Colonic mucosa (tissue), 4 donors: Measurements from ENCODE around the gene TMEM164. TPM values are rescaled to one million over a fixed set of nuclear protein-coding genes. Genes with fewer than 3 reads are reported as not detected.

Experiments used
- DNase-seq: peaks from one replicate; pipeline ENCODE4 v3.0.0-alpha.2; 2020
- H3K27ac ChIP-seq: fragments of 200-600 bp; one replicate; pipeline ENCODE4 v1.8.0; 2021
- H3K27me3 ChIP-seq: fragments of 200-600 bp; one replicate; pipeline ENCODE4 v1.8.0; 2021
- H3K36me3 ChIP-seq: fragments of 200-600 bp; one replicate; pipeline ENCODE4 v1.8.0; 2021
- H3K4me1 ChIP-seq: fragments of 200-600 bp; one replicate; pipeline ENCODE4 v1.8.0; 2021; ENCODE audit warnings: mild to moderate bottlenecking
- H3K4me3 ChIP-seq: fragments of 200-600 bp; one replicate; pipeline ENCODE4 v1.8.0; 2021
- H3K9ac ChIP-seq, 2 donors: one replicate each; pipeline ENCODE4 v1.7.0; 2013; ENCODE audit warnings: control low read depth in 2 of 2, low read depth in 2 of 2, low read length in 2 of 2
- H3K9me3 ChIP-seq: fragments of 200-600 bp; one replicate; pipeline ENCODE4 v1.8.0; 2021
- intact Hi-C: fragments of 100-400 bp; cut with DNase I; formaldehyde crosslinking; loops from one replicate; pipeline ENCODE4 v1.14.1; 2022
- total RNA-seq, 2 donors: library from RNA; stranded (reverse); fragmentation: NEBNext Ultra II Directional in 1 of 2; extraction: Animal tissue kit (Norgen Biotek cat#: 25700) in 1 of 2; gene quantifications; one replicate each; pipeline ENCODE4 v1.2.1, GENCODE V29; 2021
- TF ChIP-seq, protein P1 (sequence below): fragments of 200-600 bp; IDR thresholded peaks from one replicate; pipeline ENCODE4 v1.8.0; 2022; ENCODE audit warnings: antibody characterized with exemption, mild to moderate bottlenecking
- donor health status: healthy.
- donor health status: DM: no; HTN: no; CAD: no.
- donor health status: DM: no; HTN: no; CAD: no.

TMEM164 gene
- total RNA-seq, 2 donors from 2014 or later: 57.3 to 73.1 TPM

DNA sequence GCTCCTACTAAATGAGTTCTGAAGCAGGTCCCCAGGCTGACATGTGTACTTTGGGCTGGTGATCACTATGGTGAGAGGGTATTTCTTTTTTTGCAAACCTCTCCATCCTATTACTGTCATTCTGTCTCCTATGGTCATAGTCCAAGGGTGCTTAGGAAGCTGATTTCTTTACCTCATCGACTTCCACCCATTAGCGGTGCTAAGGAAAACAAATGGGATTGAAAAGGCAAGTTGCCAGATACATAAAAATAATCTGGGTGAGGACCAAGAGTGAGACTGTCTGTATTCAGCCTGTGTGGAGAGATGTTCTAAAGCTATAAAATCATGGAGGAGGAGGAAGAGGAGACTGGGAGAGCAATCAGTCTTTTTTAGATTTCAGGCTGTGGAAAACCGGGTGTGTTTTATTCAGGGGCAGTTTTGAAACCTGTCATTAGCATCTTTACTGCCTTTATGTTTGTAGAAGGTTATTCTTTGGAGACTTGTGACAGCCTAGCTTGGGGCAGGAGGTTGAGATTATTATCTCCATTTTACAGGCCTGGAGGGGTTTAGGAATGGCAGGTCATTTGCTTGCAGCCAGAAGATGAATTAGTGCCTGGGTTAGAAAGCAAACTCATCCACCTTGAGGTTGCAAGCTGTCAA, 1.9 kb downstream of the TMEM164 start:
- H3K9me3 ChIP-seq: no peaks in the 10 kb centered on the region
- TF ChIP-seq, protein P1, sequence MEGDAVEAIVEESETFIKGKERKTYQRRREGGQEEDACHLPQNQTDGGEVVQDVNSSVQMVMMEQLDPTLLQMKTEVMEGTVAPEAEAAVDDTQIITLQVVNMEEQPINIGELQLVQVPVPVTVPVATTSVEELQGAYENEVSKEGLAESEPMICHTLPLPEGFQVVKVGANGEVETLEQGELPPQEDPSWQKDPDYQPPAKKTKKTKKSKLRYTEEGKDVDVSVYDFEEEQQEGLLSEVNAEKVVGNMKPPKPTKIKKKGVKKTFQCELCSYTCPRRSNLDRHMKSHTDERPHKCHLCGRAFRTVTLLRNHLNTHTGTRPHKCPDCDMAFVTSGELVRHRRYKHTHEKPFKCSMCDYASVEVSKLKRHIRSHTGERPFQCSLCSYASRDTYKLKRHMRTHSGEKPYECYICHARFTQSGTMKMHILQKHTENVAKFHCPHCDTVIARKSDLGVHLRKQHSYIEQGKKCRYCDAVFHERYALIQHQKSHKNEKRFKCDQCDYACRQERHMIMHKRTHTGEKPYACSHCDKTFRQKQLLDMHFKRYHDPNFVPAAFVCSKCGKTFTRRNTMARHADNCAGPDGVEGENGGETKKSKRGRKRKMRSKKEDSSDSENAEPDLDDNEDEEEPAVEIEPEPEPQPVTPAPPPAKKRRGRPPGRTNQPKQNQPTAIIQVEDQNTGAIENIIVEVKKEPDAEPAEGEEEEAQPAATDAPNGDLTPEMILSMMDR: no peak
- no peaks in the 10 kb centered on the region for H3K4me1 ChIP-seq
- intact Hi-C loops: no loop called here
- no peak for DNase-seq
- H3K36me3 ChIP-seq: no peaks in the 10 kb centered on the region
- no peak overlapping the region for H3K4me3 ChIP-seq
- H3K27me3 ChIP-seq: no peaks in the 10 kb centered on the region
- H3K9ac ChIP-seq: peak overlapping the region in 1 of 2 donors; percentile 56
- peak overlapping the region; percentile 16 for H3K27ac ChIP-seq

DNA sequence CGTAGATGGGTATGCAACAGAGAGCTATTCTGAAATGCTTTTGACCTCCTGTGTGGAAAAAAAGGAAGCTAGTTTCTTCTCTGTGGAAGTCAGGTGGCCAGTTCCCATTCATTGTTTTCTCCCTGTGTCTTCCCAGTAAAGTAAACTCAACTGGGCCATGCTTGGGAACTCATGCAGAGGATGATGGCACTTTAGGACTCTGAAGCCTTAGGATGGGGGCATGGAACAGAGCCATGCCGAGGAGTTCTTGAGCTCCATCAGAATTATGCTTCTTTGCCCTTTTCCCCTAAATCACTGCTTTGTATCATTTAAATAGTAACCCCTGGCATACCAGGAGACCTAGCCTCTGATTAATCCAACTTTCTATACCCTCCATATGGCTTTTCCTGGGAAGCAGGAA, 3.2 kb downstream of the TMEM164 start:
- no peak for DNase-seq
- H3K36me3 ChIP-seq: no peaks in the 10 kb centered on the region
- TF ChIP-seq, protein P1: no peak
- no peak overlapping the region for H3K4me3 ChIP-seq
- H3K27ac ChIP-seq: no peak overlapping the region
- H3K9ac ChIP-seq: no peak overlapping the region
- H3K9me3 ChIP-seq: no peaks in the 10 kb centered on the region
- H3K4me1 ChIP-seq: no peaks in the 10 kb centered on the region
- intact Hi-C loops: no loop called here
- H3K27me3 ChIP-seq: no peaks in the 10 kb centered on the region

- Histone ChIP-seq H3K9ac (no peak overlapping the region), H3K36me3 (no peaks in the 10 kb centered on the region), H3K9me3 (no peaks in the 10 kb centered on the region), H3K27me3 (no peaks in the 10 kb centered on the region), H3K27ac (no peak overlapping the region), H3K4me3 (no peak overlapping the region), H3K4me1 (no peaks in the 10 kb centered on the region)
- TF ChIP-seq, protein P1: no peak
- intact Hi-C loops: no loop called here
- no peak for DNase-seq
Observed at GRCh38 chrX:110006821-110007375, 4.0 kb downstream of the TMEM164 start.

DNA sequence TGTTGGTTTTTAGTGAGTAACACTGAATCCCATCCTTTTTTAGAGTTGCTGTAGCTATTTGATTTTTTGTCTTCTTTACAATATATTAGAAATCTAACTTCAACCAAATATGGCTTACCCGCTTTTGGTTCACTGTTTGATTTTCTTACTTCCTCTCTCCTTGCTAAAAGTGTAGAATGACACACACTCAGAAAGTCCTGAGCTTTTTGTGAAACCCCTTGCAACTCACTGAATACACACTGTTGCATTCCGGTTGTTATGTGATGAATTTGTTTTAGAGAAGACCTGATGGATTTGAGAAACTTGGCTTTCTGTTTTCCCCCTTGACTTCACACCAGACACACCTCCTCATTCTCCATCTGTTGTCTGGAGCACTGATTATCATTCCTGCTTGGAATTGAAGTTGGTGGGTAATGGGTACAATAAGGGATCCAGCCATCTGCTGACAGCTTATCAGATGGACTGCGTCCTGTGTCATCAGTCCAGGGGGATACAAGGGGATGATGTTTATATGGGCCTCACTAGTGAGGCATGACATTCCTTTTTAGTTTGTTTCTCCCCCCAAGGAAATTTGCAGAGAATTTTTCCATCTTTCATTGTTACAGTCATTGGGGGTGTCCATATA, 5.2 kb downstream of the TMEM164 start:
- H3K36me3 ChIP-seq: no peaks in the 10 kb centered on the region
- no peaks in the 10 kb centered on the region for H3K27me3 ChIP-seq
- H3K4me3 ChIP-seq: no peak overlapping the region
- DNase-seq: no peak
- TF ChIP-seq, protein P1: no peak
- intact Hi-C loops: no loop called here
- H3K27ac ChIP-seq: no peak overlapping the region
- H3K4me1 ChIP-seq: no peaks in the 10 kb centered on the region
- H3K9ac ChIP-seq: no peak overlapping the region
- no peaks in the 10 kb centered on the region for H3K9me3 ChIP-seq

- TF ChIP-seq, protein P1: no peak
Observed at GRCh38 chrX:110012818-110013485, 10.0 kb downstream of the TMEM164 start.

More at GRCh38 chrX:110012818-110013485, 10.0 kb downstream of the TMEM164 start:
- no peak for DNase-seq
- H3K36me3 ChIP-seq: no peaks in the 10 kb centered on the region
- no peaks in the 10 kb centered on the region for H3K9me3 ChIP-seq
- no peak overlapping the region for H3K9ac ChIP-seq
- intact Hi-C loops: no loop called here
- no peaks in the 10 kb centered on the region for H3K27me3 ChIP-seq
- H3K4me1 ChIP-seq: no peaks in the 10 kb centered on the region
- no peak overlapping the region for H3K27ac ChIP-seq
- H3K4me3 ChIP-seq: no peak overlapping the region
